ENCODE results near the gene RIBC1.
"Not testable (repeated sequence)": the region's sequence is repeated elsewhere in the genome, so short reads cannot be mapped to it uniquely, and the experiment has no call there.

The RIBC1 gene

GRCh38 chrX:53403535-53403934 lies 19.1 kb upstream of the RIBC1 start:
- H3K9ac ChIP-seq (ENCODE audit: low read depth, low read length) = no peak overlapping the region
- H3K27me3 ChIP-seq (ENCODE audit: insufficient read depth, low read length) = no peaks in the 10 kb centered on the region
- no peak overlapping the region for H3K4me3 ChIP-seq (ENCODE audit: low read length)
- H3K27ac ChIP-seq (ENCODE audit: low read length) = no peak overlapping the region
- H3K36me3 ChIP-seq (ENCODE audit: insufficient read depth, low read depth, low read length) = peaks cover 89% of the 10 kb centered on the region
- H3K4me1 ChIP-seq (ENCODE audit: insufficient read depth, low read length) = no peaks in the 10 kb centered on the region
- no peaks in the 10 kb centered on the region for H3K9me3 ChIP-seq (ENCODE audit: insufficient read depth, low read depth, low read length)

- Histone ChIP-seq H3K27me3 (ENCODE audit: insufficient read depth, low read length) (no peaks in the 10 kb centered on the region), H3K9me3 (ENCODE audit: insufficient read depth, low read depth, low read length) (no peaks in the 10 kb centered on the region), H3K36me3 (ENCODE audit: insufficient read depth, low read depth, low read length) (peaks cover 69% of the 10 kb centered on the region), H3K27ac (ENCODE audit: low read length) (no peak overlapping the region), H3K9ac (ENCODE audit: low read depth, low read length) (no peak overlapping the region), H3K4me3 (ENCODE audit: low read length) (no peak overlapping the region), H3K4me1 (ENCODE audit: insufficient read depth, low read length) (no peaks in the 10 kb centered on the region)
Measured at GRCh38 chrX:53412446-53412845, 10.2 kb upstream of the RIBC1 start.

GRCh38 chrX:53420351-53420750 lies 2.3 kb upstream of the RIBC1 start:
- H3K27ac ChIP-seq (ENCODE audit: low read length); H3K27me3 ChIP-seq (ENCODE audit: insufficient read depth, low read length); H3K4me1 ChIP-seq (ENCODE audit: insufficient read depth, low read length); H3K4me3 ChIP-seq (ENCODE audit: low read length); H3K9me3 ChIP-seq (ENCODE audit: insufficient read depth, low read depth, low read length); H3K36me3 ChIP-seq (ENCODE audit: insufficient read depth, low read depth, low read length); H3K9ac ChIP-seq (ENCODE audit: low read depth, low read length): not testable (repeated sequence)

- Histone ChIP-seq H3K27ac (ENCODE audit: low read length) (no peak overlapping the region), H3K4me3 (ENCODE audit: low read length) (peak overlapping the region; percentile 86), H3K36me3 (ENCODE audit: insufficient read depth, low read depth, low read length) (no peaks in the 10 kb centered on the region; the same call in 1 of the 2 replicates), H3K27me3 (ENCODE audit: insufficient read depth, low read length) (no peaks in the 10 kb centered on the region), H3K4me1 (ENCODE audit: insufficient read depth, low read length) (peaks cover 9% of the 10 kb centered on the region), H3K9me3 (ENCODE audit: insufficient read depth, low read depth, low read length) (no peaks in the 10 kb centered on the region), H3K9ac (ENCODE audit: low read depth, low read length) (peak overlapping the region; percentile 99; the same call in 1 of the 2 replicates)
Measured at GRCh38 chrX:53421125-53421524, 1.5 kb upstream of the RIBC1 start.

- peak overlapping the region; percentile 78 for H3K27ac ChIP-seq (ENCODE audit: low read length)
Measured at GRCh38 chrX:53421772-53422085, 944 bp upstream of the RIBC1 start.

GRCh38 chrX:53422086-53422860 lies 400 bp upstream of the RIBC1 start, which contains the start of gene SMC1A:
TSS of gene SMC1A (minus strand) at chrX:53422654. CDS start at chrX:53422600, 54 bp downstream.
- H3K9ac ChIP-seq (ENCODE audit: low read depth, low read length) = peak within 1 kb of the TSS; percentile 99
- H3K9me3 ChIP-seq (ENCODE audit: insufficient read depth, low read depth, low read length) = no peaks in the 10 kb centered on the region
- H3K27me3 ChIP-seq (ENCODE audit: insufficient read depth, low read length) = no peaks in the 10 kb centered on the region
- H3K4me1 ChIP-seq (ENCODE audit: insufficient read depth, low read length) = peaks cover 9% of the 10 kb centered on the region
- H3K36me3 ChIP-seq (ENCODE audit: insufficient read depth, low read depth, low read length) = no peaks in the 10 kb centered on the region
- H3K4me3 ChIP-seq (ENCODE audit: low read length) = peak within 1 kb of the TSS; percentile 86
- peak within 1 kb of the TSS; percentile 78 for H3K27ac ChIP-seq (ENCODE audit: low read length)

More at GRCh38 chrX:53421772-53422085, 944 bp upstream of the RIBC1 start:
- Histone ChIP-seq H3K9me3 (ENCODE audit: insufficient read depth, low read depth, low read length) (no peaks in the 10 kb centered on the region), H3K36me3 (ENCODE audit: insufficient read depth, low read depth, low read length) (no peaks in the 10 kb centered on the region; the same call in 1 of the 2 replicates), H3K27me3 (ENCODE audit: insufficient read depth, low read length) (no peaks in the 10 kb centered on the region), H3K4me3 (ENCODE audit: low read length) (peak overlapping the region; percentile 86), H3K4me1 (ENCODE audit: insufficient read depth, low read length) (peaks cover 9% of the 10 kb centered on the region), H3K9ac (ENCODE audit: low read depth, low read length) (peak overlapping the region; percentile 99)

GRCh38 chrX:53429755-53430154 lies 7.1 kb downstream of the RIBC1 start:
- Histone ChIP-seq H3K4me3 (ENCODE audit: low read length) (no peak overlapping the region), H3K9ac (ENCODE audit: low read depth, low read length) (no peak overlapping the region), H3K4me1 (ENCODE audit: insufficient read depth, low read length) (no peaks in the 10 kb centered on the region), H3K9me3 (ENCODE audit: insufficient read depth, low read depth, low read length) (no peaks in the 10 kb centered on the region), H3K36me3 (ENCODE audit: insufficient read depth, low read depth, low read length) (peaks cover 21% of the 10 kb centered on the region; the same call in 1 of the 2 replicates), H3K27ac (ENCODE audit: low read length) (no peak overlapping the region), H3K27me3 (ENCODE audit: insufficient read depth, low read length) (no peaks in the 10 kb centered on the region)

- no peaks in the 10 kb centered on the region for H3K4me1 ChIP-seq (ENCODE audit: insufficient read depth, low read length)
- no peak overlapping the region for H3K9ac ChIP-seq (ENCODE audit: low read depth, low read length)
- peaks cover 21% of the 10 kb centered on the region; the same call in 1 of the 2 replicates for H3K36me3 ChIP-seq (ENCODE audit: insufficient read depth, low read depth, low read length)
- no peak overlapping the region for H3K4me3 ChIP-seq (ENCODE audit: low read length)
- H3K9me3 ChIP-seq (ENCODE audit: insufficient read depth, low read depth, low read length) = no peaks in the 10 kb centered on the region
- H3K27ac ChIP-seq (ENCODE audit: low read length) = no peak overlapping the region
- no peaks in the 10 kb centered on the region for H3K27me3 ChIP-seq (ENCODE audit: insufficient read depth, low read length)
Measured at GRCh38 chrX:53430231-53430630, 7.6 kb downstream of the RIBC1 start.

- no peaks in the 10 kb centered on the region for H3K9me3 ChIP-seq (ENCODE audit: insufficient read depth, low read depth, low read length)
- H3K9ac ChIP-seq (ENCODE audit: low read depth, low read length) = peak within 1 kb of the TSS; percentile 89
- H3K4me1 ChIP-seq (ENCODE audit: insufficient read depth, low read length) = no peaks in the 10 kb centered on the region
- peaks cover 21% of the 10 kb centered on the region; the same call in 1 of the 2 replicates for H3K36me3 ChIP-seq (ENCODE audit: insufficient read depth, low read depth, low read length)
- H3K27ac ChIP-seq (ENCODE audit: low read length) = no peak within 1 kb of the TSS
- H3K4me3 ChIP-seq (ENCODE audit: low read length) = peak within 1 kb of the TSS; percentile 95
- no peaks in the 10 kb centered on the region; the same call in 1 of the 2 replicates for H3K27me3 ChIP-seq (ENCODE audit: insufficient read depth, low read length)
Measured at GRCh38 chrX:53433651-53434639, 11.3 kb downstream of the RIBC1 start, which contains the start of gene HSD17B10. TSS of gene HSD17B10 (minus strand) at chrX:53434370. CDS start at chrX:53434345, 25 bp downstream.

GRCh38 chrX:53435997-53436396 lies 13.3 kb downstream of the RIBC1 start:
- Histone ChIP-seq H3K9me3 (ENCODE audit: insufficient read depth, low read depth, low read length) (no peaks in the 10 kb centered on the region), H3K36me3 (ENCODE audit: insufficient read depth, low read depth, low read length) (peaks cover 11% of the 10 kb centered on the region; the same call in 1 of the 2 replicates), H3K27ac (ENCODE audit: low read length) (no peak overlapping the region), H3K4me1 (ENCODE audit: insufficient read depth, low read length) (no peaks in the 10 kb centered on the region), H3K9ac (ENCODE audit: low read depth, low read length) (no peak overlapping the region), H3K27me3 (ENCODE audit: insufficient read depth, low read length) (peaks cover 13% of the 10 kb centered on the region), H3K4me3 (ENCODE audit: low read length) (no peak overlapping the region)

GRCh38 chrX:53437206-53437605 lies 14.5 kb downstream of the RIBC1 start:
- Histone ChIP-seq H3K4me3 (ENCODE audit: low read length) (no peak overlapping the region), H3K4me1 (ENCODE audit: insufficient read depth, low read length) (no peaks in the 10 kb centered on the region), H3K9me3 (ENCODE audit: insufficient read depth, low read depth, low read length) (no peaks in the 10 kb centered on the region), H3K36me3 (ENCODE audit: insufficient read depth, low read depth, low read length) (no peaks in the 10 kb centered on the region), H3K27me3 (ENCODE audit: insufficient read depth, low read length) (peaks cover 17% of the 10 kb centered on the region), H3K9ac (ENCODE audit: low read depth, low read length) (no peak overlapping the region), H3K27ac (ENCODE audit: low read length) (no peak overlapping the region)

Measured in iPS-20b (cell line).